Eye (tissue), 1 donor: Measurements from ENCODE around the gene SLC22A6.

Experiments
- DNase-seq: peaks from one replicate; pipeline ENCODE4 v3.0.0-alpha.2; 2015

Gene SLC22A6

DNA sequence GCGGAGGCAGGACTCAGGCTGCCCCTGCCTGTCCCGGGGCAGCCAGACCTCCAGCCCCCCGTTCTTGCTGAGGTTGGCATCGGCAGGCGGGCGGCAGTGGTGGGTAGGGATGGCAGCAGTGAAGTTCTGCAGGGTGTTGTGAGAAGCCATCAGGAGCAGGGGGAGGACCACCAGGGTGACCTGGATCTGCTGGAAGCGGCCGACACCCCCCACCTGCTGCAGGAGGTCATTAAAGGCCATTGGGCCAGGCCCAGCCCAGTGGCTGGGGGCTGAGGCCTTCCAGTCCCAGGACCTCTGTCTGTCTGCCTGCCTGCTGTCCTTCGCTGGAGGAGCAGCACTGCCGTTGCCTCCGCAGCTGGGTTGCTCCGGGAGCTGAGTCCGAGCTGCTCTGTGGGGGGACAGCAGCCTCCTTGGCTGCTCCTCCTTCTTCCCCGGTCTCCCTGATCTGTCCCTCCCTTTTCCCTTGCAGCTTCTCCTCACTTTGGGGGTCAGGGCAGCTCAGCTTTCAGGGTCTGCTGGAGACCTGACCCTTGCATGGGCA is at the start of gene SLC22A6:
TSS of gene SLC22A6 (minus strand) at position 517 of the 541 bp plus-strand sequence. CDS start at position 240, 277 bp downstream.
- no peak for DNase-seq

GRCh38 chr11:63032457-63032856 is 47.7 kb upstream of the SLC22A6 start:
- no peak for DNase-seq

- DNase-seq = peak; percentile 96
Measured at GRCh38 chr11:63023841-63024648, 39.3 kb upstream of the SLC22A6 start.

- DNase-seq = peak; percentile 65
Measured at GRCh38 chr11:63023222-63023814, 38.6 kb upstream of the SLC22A6 start.

- DNase-seq = no peak
Measured at GRCh38 chr11:63022441-63022840, 37.7 kb upstream of the SLC22A6 start.

DNA sequence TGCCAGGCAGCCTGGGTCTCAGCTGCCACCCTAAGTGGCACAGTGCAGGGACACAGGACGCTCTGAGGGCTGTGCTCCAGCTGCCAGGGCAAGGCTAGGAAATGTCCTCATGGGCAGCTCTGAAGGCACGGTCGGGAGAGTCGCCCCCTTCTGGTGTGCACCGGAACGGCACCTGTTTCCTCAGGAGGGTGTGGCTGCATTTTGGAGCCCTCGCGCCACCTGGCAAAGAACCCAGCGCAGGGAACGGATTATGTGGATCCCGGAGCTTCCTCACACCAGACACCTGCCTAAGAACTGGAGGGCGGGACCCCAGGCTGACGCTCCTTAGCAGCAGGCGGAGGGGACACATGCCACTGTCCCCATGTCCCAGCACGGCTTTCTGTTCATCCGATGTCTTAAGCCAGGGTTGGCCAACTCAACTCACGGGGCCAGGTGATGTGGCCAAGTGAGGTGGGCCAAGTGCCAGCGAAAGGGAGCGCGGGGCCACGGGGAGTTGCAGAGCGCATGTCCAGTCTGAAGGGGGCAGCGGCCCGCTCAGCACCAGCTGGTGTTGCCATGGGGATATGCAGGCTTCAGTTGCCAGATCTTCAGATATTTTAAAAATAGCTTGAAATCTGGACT is 36.0 kb upstream of the SLC22A6 start:
- no peak for DNase-seq

DNA sequence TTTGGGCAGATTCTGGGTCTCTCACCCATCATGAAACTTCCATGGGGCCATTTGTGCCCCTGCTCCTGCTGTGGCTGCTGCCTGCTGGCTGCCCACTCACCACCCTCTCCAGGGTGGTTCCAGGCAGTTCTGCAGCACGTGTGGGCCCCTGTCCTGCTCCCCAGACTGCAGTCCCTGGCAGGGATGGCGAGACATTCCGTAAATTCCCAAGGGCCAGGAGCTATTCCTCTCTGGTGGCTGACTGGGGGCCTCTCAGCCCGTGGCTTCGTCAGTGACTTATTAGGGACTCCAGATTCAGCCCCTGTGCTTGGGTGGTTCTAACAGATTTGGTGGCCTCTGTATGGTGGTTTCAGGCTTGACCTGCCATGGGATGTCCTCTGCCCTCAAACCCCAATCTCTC is 34.7 kb upstream of the SLC22A6 start:
- DNase-seq = no peak

GRCh38 chr11:63017306-63017974 is 32.7 kb upstream of the SLC22A6 start:
- DNase-seq = peak; percentile 69

DNA sequence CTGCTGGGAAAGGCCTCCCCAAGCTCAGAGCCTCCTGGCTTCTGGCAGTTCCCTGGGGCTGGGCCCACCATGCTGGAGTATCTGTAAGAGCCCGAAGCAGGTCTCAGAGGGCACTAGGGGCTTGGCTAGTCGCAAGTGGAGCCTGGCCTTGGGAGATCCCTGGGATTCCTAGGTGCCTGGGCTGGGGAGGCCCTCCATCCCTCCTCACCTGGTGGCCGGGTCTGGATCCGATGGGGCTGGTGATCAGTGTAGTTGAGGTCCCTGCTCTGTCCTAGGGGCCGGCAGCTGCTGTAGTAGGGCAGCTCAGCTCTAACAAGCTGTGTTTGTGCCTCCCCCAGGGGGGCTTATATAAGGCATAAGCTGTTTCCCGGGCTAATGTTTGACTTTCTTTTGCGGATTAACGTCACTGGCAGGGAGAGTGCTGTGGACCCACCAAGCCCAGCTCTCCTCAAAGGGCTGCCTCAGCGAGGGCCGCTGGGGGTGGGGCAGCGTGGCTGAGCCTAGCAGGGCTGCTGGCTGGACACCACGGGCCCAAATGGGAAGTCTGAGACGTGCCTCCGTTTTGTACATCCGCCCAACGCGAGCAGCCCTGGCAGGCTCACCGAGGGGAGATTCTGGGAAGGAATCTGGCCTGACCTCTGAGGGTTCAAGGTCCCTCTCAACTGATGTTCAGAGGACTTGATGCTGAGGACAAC is 30.9 kb upstream of the SLC22A6 start, which contains the start of gene SLC22A8:
TSS of gene SLC22A8 (minus strand) at position 321 of the 695 bp plus-strand sequence. CDS start 883 bp downstream, outside the sequence.
- DNase-seq = peak; percentile 42

DNA sequence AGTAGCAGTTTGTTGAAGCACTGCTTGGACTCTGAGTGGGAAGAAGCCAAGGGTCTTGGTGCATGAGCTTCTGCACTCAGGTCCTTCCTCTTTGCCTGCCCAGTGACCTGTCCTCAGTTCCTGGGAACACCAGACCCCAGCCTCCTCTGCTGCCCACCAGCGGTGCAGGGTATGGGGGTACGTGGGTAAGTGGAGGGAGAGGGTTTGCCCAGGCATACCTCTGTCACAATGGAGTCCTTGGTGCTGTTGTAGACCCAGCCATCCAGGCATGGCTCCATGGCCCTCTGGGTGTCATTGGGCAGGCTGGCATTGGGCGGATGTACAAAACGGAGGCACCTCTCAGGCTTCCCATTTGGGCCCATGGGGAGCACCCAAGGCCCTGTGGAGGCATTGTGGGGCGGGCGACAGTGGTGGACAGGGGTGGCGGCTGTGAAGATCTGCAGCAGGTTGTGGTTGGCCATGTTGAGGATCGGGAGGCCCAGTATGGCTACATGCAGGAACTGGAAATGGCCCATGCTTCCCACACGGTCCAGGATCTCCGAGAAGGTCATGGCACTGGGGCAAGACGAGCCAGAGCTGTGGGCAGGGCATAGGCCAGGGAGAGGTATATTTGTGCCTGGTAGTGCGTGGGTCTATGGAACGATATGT is 29.8 kb upstream of the SLC22A6 start:
- no peak for DNase-seq

- DNase-seq = no peak
Measured at GRCh38 chr11:63012839-63013238, 28.1 kb upstream of the SLC22A6 start.

GRCh38 chr11:63012430-63012829 is 27.7 kb upstream of the SLC22A6 start:
- DNase-seq = no peak

DNA sequence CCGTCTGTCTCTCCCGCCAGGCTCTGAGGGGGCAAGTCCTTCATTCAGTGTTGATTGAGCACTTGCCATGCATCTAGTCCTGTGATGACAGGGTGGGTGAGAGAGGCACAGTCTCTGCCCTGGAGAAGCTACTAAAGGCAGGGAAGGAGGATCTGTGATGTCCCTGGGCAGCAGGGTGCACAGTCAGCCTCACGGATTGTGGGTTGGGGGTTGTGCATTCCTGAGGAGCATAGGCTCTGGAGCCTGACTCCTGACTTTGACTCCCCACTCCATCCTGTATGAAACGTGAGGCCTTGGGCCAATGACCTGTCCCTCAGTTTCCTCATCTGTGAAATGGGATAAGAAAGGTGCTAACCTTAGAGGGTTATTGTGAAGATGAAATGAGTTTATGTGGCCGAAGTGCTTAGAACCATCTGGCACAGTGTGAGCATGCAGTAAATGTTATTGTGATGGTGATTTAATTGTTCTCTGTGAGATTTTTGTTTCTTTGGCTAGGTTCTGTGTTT is 26.2 kb upstream of the SLC22A6 start:
- DNase-seq = no peak

DNA sequence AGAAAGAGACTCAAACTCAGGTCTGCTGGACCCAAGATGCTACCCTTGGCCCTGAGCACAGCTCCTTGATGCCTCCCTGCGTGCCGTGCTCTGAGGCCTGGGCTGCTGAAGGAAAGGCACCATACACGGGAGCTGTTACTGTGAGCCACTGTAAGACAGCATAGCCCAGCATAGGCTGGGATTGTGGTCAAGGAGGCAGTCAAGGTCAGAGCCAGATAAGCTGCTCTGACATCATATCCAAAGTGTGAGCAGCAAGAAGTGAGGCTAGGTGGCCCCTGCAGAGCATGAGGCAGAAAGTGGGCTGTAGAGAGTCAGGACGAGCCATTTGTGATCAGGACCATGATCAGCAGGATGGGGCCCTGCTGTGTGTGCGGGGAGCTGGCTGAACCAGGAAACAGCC is 23.2 kb upstream of the SLC22A6 start:
- no peak for DNase-seq

GRCh38 chr11:63001456-63001855 is 16.7 kb upstream of the SLC22A6 start:
- no peak for DNase-seq

GRCh38 chr11:62999649-63000048 is 14.9 kb upstream of the SLC22A6 start:
- no peak for DNase-seq

DNA sequence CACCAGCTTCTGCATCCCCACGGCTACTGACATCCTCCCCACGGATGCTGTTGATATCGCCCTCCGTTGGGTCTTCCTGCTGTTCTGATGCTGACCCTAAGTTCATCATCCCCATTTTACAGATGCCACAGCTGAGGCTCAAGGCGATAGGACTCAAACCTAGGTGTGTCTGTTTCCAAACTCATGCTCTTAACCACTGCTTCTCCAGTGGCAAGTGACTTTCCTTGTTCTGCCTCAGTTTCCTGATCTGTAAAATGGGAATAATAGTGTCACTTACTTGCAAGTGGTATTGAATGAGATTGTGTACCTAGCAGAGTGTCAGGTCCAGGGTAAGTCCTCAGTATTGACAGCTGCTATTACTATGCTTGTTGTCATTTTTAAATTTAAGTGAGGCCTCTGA is 14.4 kb upstream of the SLC22A6 start:
- DNase-seq = no peak

DNA sequence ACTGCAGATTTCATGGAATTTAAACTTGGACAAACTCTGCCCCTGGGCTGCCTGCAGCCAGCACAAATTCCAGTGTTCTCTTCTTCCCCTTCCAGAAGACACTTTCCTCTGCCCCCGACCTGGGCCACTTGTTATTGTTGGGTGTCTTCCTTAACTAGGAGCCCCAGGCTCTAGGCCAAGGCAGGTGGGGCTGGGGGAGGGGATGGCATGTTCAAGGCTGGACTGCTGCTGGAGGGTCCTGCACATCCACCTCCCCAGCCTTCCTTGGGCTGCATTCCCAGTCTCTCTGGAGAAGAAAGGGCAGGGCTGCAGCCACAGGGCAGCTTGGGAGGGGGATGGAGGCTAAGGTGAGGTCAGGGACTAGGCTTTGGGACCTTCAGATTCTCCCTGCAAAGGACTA is 11.5 kb upstream of the SLC22A6 start:
- no peak for DNase-seq

- no peak for DNase-seq
Measured at GRCh38 chr11:62994775-62995174, 10.0 kb upstream of the SLC22A6 start.

DNA sequence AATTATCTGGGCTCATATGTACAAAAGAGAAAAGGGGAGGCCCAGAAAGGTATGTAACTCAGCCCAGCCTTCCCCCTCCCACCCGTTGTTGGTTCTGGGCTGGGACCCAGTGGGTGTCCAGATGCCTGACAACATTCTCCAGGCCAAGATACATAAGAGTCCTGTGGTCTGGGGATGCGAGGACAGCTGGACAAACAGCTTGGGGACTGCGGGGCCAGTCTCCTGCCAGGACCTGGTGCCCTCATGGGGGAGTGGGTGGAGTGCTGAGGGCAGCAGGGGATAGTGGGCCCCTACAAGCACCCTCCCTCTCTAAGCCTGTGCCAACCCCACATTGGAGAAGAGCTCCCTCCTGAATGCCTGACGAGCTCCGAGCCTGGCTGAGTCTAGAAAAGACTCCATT is 3.5 kb upstream of the SLC22A6 start:
- DNase-seq = no peak

DNA sequence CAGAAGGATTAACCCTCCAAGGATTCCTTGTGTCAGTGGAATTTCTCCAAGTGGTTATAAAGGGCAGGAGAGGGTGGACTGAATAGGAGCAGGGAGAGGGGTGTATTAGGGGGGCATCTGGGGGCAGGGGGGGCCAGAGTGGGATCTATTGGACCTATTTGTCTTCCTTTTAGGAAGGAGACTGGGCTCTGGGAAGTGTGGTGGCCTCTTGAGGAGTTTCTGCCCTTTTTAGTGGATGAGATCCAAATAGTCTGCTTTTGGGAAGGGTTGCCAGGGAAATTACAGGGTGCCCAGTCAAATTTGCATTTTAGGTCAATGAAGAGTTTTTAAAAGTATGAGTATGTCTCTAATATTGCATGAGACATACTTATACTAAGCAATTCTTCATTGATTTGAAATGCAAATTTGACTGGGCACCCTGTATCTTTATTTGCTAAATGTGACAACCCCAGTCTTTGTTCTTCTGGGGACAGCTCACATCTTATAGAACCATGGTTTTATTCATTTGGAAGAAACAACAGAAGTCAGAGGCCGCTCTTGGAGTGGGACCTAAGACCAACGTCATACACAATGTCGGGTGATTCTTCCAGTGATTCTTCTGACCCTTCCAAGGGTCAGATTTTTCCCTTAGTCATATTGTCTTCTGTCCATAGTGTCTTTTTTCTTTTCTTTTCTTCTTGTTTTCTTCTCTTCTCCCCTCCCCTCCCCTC is 429 bp upstream of the SLC22A6 start:
- no peak for DNase-seq
